Activated CD4-positive, alpha-beta T cell treated with anti-CD3 and anti-CD28 coated beads, Interleukin-10, Interleukin-2, amounts not matched to agents 100 ng/mL and 50 ng/mL, durations not matched to agents 16 hours and 8 hours (primary cell): ENCODE results near the gene PES1.
"Not testable (repeated sequence)": the region's sequence is repeated elsewhere in the genome, so short reads cannot be mapped to it uniquely, and the experiment has no call there.

Experiments used
- DNase-seq: peaks from one replicate; pipeline ENCODE4 v3.0.0-alpha.2; 2020

Gene PES1

DNA sequence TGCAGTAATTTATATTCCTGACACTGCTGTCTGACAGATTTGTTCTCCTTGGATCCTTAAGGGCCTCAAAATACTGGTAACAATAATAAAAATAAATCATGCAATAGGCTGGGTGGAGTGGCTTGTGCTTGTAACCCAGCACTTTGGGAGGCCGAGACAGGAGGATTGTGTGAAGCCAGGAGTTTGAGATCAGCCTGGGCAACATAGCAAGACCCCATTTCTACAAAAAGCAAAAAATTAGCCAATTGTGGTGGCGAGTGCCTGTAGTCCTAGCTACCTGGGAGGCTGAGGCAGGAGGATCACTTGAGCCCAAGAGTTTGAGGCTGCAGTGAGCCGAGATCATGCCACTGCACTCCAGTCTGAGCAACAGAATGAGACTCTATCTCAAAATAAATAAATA is 39.9 kb downstream of the PES1 start:
- not testable (repeated sequence) for DNase-seq

- no peak for DNase-seq
Observed at GRCh38 chr22:30547188-30547587, 44.5 kb downstream of the PES1 start.

DNA sequence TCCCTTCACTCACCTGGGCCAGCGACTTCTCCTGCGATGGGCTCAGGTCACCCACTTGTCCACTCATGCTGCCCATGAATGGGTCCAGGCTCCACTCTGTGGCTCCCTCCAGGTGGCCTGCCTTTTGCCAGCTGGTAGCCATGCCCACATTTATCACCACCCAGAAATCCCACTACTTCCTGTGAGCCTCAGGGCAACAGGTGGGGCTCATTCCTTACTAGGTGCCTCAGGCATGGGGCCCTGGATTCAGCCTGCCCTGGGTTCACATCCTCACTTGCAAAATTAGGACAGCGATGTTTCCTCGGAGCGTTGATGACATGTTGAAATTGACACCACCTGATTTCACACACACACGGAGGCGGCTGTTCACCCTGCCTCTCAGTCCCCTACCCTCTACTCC is 45.1 kb downstream of the PES1 start, which contains the start of gene SEC14L6:
Gene SEC14L6 (minus strand): TSS at position 126 of the 400 bp plus-strand sequence. CDS start 59 bp downstream, at position 67.
- DNase-seq = no peak

- DNase-seq = no peak
Observed at GRCh38 chr22:30542811-30543188, 48.9 kb downstream of the PES1 start.

DNA sequence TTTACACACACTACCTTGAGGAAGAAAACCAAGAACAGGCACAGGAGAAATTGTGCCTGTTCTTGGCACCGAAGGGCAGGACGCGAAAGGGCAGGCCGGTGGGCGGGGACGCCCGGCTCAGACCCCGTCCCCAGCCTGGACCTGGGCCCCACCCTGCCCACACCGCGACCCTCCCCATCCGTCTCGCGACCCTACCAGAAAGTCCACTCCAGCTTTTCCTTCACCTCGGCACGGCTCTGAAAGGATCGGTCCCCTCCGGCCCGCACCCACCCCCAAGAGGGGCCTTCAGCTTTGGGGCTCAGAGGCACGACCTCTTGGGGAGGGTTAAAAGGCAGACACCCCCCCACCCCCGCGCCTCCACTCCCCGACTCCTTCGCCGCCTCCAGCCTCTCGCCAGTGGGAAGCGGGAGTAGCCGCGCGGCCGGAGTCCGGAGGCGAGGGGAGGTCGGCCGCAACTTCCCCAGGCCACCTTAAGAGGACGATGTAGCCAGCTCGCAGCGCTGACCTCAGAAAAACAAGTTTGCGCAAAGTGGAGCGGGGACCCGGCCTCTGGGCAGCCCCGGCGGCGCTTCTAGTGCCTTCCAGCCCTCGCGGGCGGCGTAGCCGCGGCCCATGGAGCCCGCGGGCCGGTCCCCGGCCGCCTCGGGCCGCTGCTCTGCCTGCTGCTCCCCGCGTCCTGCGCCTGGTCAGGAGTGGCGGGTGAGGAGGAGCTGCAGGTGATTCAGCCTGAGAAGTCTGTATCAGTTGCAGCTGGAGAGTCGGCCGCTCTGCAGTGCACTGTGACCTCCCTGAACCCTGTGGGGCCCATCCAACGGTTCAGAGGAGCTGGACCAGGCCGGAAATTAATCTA is 49.5 kb downstream of the PES1 start:
- DNase-seq = no peak

- DNase-seq = not testable (repeated sequence)
Observed at GRCh38 chr22:30541511-30541910, 50.2 kb downstream of the PES1 start.

DNA sequence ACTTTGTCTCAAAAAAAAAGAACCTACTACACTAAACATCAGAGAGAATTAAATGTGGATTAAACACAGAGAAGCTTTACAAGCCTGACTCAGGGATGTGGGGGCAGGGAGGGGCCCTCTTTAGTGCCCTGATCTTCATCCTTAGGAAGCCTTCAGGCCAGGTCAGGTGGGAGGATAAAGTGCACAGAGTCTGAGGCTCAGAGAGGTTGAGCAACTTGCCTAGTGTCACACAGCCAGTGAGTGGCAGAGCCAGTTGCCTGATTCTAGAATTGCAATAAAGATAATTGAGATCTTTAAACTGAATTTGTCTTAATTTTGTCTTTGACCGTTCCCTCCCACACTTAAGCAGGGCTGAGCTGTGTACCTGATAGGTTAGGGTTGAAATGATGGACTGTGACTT is 52.3 kb downstream of the PES1 start:
- DNase-seq = no peak

GRCh38 chr22:30538280-30538679 is 53.4 kb downstream of the PES1 start:
- no peak for DNase-seq

DNA sequence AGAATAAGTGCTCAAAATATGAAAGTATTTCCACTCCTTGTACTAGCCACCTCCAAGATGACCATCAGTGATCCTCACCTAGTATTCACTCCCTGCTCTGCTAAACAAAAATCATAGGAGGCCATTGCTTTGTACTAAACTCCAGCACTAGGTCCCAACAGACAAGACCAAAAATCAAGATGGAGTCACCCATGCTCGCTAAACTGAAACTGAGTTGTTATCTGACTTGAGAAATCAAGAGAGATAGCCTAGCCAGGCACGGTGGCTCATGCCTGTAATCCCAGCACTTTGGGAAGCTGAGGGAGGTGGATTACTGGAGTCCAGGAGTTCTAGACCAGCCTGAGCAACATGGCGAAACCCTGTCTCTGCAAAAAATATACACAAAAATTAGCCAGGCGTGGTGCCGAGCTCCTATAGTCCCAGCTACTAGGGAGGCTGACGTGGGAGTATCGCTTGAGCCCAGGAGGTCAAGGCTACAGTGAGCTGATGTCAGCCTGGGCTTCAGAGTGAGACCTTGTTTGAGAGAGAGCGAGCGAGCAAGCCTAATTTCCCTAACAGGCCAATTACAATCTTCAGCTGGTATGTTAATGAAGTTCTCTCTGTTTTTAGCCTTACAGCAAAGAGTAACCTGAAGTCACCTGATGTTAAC is 54.5 kb downstream of the PES1 start:
- DNase-seq = no peak

- DNase-seq = no peak
Observed at GRCh38 chr22:30535182-30535581, 56.5 kb downstream of the PES1 start.

DNA sequence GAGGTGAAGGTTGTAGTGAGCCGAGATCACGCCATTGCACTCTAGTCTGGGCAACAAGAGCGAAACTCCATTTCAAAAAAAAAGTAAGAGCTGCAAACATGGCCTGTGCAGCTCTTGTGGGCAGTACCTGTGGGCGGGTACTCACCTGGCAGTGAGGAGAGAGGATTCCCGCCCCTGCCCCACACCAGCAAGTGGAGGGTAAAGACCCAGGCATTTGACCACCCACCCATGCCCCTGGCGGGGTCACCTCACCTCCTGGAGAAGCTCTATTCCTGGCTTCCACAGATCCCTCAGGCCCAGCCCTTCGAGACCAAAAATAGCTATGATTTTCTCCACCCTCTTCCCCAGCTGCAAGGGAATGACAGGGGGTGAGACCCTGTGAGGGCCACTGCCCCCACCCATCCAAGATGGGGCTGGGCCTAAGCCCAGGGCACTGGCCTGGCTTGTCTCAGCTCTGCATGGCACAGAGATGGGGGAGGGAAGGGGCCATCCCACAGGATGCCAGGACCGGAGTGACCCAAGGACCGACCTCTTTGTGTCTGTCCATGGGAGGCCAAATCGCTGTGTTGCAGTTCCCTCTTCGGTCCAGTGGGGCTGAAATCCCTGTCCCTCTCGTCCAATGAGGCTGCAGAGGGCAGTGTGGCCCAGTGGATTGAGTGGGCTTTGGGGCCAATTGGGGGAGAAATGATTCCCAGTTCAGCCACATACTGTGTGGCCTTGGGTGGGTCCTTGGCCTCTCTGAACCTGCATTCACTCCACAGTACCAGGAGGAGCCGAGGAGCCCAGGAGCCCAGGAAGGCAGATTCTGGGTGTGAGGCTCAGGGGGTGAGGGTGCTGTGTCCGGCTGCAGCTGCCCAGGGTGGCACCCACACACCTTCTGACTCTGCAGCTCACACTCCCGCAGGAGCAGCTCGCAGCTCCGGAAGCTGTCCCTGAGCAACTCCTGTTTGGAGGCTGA is 59.8 kb downstream of the PES1 start:
- DNase-seq = no peak

DNA sequence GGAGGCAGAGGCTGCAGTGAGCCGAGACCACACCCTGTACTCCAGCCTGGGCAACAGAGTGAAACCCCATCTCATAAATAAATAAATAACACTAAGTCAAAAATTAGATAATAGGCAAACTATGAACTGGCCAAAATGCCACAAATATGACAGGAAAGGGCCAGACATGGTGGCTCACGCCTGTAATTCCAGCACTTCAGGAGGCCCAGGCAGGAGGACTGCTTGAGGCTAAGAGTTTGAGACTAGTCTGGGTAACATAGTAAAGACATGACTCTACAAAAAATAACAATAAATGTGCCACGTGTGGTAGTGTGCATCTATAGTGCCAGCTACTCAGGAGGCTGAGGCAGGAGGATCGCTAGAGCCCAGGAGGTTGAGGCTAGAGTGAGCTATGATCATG is 65.1 kb downstream of the PES1 start:
- no peak for DNase-seq
